Neural progenitor cell (in vitro differentiated cells): ENCODE results near the gene ZNF383.

Experiments used
- EZH2phosphoT487 ChIP-seq: fragments of 200-600 bp; sonication (generic); IDR thresholded peaks from 2 replicates; pipeline ENCODE4 v1.6.1; 2017; ENCODE audit warnings: antibody characterized with exemption
- TF ChIP-seq, protein P1 (sequence below): fragments of 200-600 bp; sonication (generic); IDR thresholded peaks from 2 replicates; pipeline ENCODE4 v1.5.1; 2017; ENCODE audit warnings: antibody characterized with exemption, mild to moderate bottlenecking

DNA sequence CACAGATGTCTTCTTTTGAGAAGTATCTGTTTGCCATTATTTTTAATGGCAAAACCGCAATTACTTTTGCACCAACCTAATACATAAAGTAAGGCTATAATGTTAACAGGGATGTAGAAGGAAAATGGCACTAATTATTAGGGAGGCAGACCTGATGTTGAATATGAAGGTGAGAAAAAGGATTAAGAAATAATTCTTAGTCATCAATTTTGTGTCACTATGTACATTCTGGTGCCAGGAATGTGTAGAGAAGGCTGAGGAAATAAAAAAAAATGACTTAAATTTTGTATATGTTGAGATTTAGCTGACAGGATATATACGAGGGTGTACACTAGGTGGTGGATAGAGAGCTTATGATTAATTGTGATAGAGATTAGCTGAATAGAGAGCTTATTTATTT lies 20.2 kb upstream of the ZNF383 start:
- TF ChIP-seq, protein P1, sequence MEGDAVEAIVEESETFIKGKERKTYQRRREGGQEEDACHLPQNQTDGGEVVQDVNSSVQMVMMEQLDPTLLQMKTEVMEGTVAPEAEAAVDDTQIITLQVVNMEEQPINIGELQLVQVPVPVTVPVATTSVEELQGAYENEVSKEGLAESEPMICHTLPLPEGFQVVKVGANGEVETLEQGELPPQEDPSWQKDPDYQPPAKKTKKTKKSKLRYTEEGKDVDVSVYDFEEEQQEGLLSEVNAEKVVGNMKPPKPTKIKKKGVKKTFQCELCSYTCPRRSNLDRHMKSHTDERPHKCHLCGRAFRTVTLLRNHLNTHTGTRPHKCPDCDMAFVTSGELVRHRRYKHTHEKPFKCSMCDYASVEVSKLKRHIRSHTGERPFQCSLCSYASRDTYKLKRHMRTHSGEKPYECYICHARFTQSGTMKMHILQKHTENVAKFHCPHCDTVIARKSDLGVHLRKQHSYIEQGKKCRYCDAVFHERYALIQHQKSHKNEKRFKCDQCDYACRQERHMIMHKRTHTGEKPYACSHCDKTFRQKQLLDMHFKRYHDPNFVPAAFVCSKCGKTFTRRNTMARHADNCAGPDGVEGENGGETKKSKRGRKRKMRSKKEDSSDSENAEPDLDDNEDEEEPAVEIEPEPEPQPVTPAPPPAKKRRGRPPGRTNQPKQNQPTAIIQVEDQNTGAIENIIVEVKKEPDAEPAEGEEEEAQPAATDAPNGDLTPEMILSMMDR, result no peak
- no peak for TF ChIP-seq EZH2phosphoT487
